SK-N-SH (cell line): ENCODE results near the gene SIT1.

Experiments
- CHD2 ChIP-seq: fragments of 150-350 bp; IDR thresholded peaks from 2 replicates; pipeline ENCODE4 v1.6.1; 2018; ENCODE audit warnings: low read length; ENCODE audit not compliant: partially characterized antibody
- ELF1 ChIP-seq: IDR thresholded peaks from 2 replicates; pipeline ENCODE4 v1.4.0; 2012
- EP300 ChIP-seq, 2 experiments: IDR thresholded peaks; 2 replicates each; pipeline versions ENCODE4 v1.4.0 to v1.6.1; 2012; ENCODE audit warnings: borderline replicate concordance in 1 of 2, low read depth in 1 of 2, low read length in 1 of 2
- EZH2phosphoT487 ChIP-seq: fragments of 200-600 bp; sonication (generic); IDR thresholded peaks from 2 replicates; pipeline ENCODE4 v1.6.1; 2017; ENCODE audit warnings: low read depth, mixed run types, mild to moderate bottlenecking, antibody characterized with exemption, moderate library complexity, borderline replicate concordance
- GABPA ChIP-seq: IDR thresholded peaks from 2 replicates; pipeline ENCODE4 v1.4.0; 2012; ENCODE audit warnings: low read depth, mild to moderate bottlenecking
- JUND ChIP-seq: IDR thresholded peaks from 2 replicates; pipeline ENCODE4 v1.4.0; 2012
- MXI1 ChIP-seq: IDR thresholded peaks from 2 replicates; pipeline ENCODE4 v1.6.1; 2012; ENCODE audit warnings: mild to moderate bottlenecking, low read depth, low read length, improper control_type of control experiment
- RAD21 ChIP-seq: IDR thresholded peaks from 2 replicates; pipeline ENCODE4 v1.6.1; 2012; ENCODE audit warnings: mild to moderate bottlenecking, low read length
- RFX5 ChIP-seq: IDR thresholded peaks from 2 replicates; pipeline ENCODE4 v1.6.1; 2012; ENCODE audit warnings: mild to moderate bottlenecking, improper control_type of control experiment, low read length
- SIN3A ChIP-seq: IDR thresholded peaks from 2 replicates; pipeline ENCODE4 v1.6.1; 2012; ENCODE audit warnings: low read depth, mild to moderate bottlenecking, low read length, moderate library complexity, borderline replicate concordance
- SMC3 ChIP-seq: IDR thresholded peaks from 2 replicates; pipeline ENCODE4 v1.6.1; 2012; ENCODE audit warnings: low read depth, low read length, improper control_type of control experiment
- ZBTB33 ChIP-seq: IDR thresholded peaks from 2 replicates; pipeline ENCODE4 v1.4.0; 2012; ENCODE audit warnings: low read depth, borderline replicate concordance
- TF ChIP-seq, protein P1 (sequence below): IDR thresholded peaks from 2 replicates; pipeline ENCODE4; 2012
- TF ChIP-seq, protein P2 (sequence below): fragments of 200-600 bp; sonication (generic); IDR thresholded peaks from 2 replicates; pipeline ENCODE4 v1.6.1; 2017; ENCODE audit warnings: antibody characterized with exemption, mild to moderate bottlenecking, moderate library complexity

- no peak for TF ChIP-seq RFX5
- no peak for TF ChIP-seq JUND
- no peak for TF ChIP-seq SMC3
- no peak for TF ChIP-seq EZH2phosphoT487
- no peak for TF ChIP-seq GABPA
- no peak for TF ChIP-seq EP300 (IDR thresholded peaks at IDR 0.05; ENCODE audit: borderline replicate concordance in 1 of 2, low read depth in 1 of 2, low read length in 1 of 2)
- no peak for TF ChIP-seq CHD2
- TF ChIP-seq, protein P1, sequence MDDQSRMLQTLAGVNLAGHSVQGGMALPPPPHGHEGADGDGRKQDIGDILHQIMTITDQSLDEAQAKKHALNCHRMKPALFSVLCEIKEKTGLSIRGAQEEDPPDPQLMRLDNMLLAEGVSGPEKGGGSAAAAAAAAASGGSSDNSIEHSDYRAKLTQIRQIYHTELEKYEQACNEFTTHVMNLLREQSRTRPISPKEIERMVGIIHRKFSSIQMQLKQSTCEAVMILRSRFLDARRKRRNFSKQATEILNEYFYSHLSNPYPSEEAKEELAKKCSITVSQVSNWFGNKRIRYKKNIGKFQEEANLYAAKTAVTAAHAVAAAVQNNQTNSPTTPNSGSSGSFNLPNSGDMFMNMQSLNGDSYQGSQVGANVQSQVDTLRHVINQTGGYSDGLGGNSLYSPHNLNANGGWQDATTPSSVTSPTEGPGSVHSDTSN = no peak
- no peak for TF ChIP-seq ELF1
- no peak for TF ChIP-seq MXI1
- no peak for TF ChIP-seq SIN3A
- TF ChIP-seq, protein P2, sequence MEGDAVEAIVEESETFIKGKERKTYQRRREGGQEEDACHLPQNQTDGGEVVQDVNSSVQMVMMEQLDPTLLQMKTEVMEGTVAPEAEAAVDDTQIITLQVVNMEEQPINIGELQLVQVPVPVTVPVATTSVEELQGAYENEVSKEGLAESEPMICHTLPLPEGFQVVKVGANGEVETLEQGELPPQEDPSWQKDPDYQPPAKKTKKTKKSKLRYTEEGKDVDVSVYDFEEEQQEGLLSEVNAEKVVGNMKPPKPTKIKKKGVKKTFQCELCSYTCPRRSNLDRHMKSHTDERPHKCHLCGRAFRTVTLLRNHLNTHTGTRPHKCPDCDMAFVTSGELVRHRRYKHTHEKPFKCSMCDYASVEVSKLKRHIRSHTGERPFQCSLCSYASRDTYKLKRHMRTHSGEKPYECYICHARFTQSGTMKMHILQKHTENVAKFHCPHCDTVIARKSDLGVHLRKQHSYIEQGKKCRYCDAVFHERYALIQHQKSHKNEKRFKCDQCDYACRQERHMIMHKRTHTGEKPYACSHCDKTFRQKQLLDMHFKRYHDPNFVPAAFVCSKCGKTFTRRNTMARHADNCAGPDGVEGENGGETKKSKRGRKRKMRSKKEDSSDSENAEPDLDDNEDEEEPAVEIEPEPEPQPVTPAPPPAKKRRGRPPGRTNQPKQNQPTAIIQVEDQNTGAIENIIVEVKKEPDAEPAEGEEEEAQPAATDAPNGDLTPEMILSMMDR = no peak
- TF ChIP-seq RAD21 = no peak
- no peak for TF ChIP-seq ZBTB33
These were observed 29.1 kb upstream of the SIT1 start for GRCh38 chr9:35679766-35680330.
